Duodenal mucosa (tissue), 2 donors: ENCODE data around the gene CDK12.

ENCODE experiments used
- H3K27ac ChIP-seq: one replicate; pipeline ENCODE4 v1.7.0; 2013; ENCODE audit warnings: low read depth, low read length
- H3K27me3 ChIP-seq, 2 donors: one replicate each; pipeline ENCODE4 v1.7.0; 2013; ENCODE audit warnings: low read length in 2 of 2, control low read depth in 1 of 2; ENCODE audit not compliant: insufficient read depth in 2 of 2, control insufficient read depth in 1 of 2
- H3K36me3 ChIP-seq, 2 donors: one replicate each; pipeline ENCODE4 v1.7.0; 2013; ENCODE audit warnings: low read length in 2 of 2, control low read depth in 1 of 2; ENCODE audit not compliant: insufficient read depth in 2 of 2, control insufficient read depth in 1 of 2
- H3K4me1 ChIP-seq, 2 donors: one replicate each; pipeline ENCODE4 v1.7.0; 2013; ENCODE audit warnings: low read length in 2 of 2, control low read depth in 1 of 2; ENCODE audit not compliant: insufficient read depth in 2 of 2, control insufficient read depth in 1 of 2
- H3K4me3 ChIP-seq, 2 donors: one replicate each; pipeline ENCODE4 v1.7.0; 2013; ENCODE audit warnings: low read length in 2 of 2, low read depth in 1 of 2
- H3K9ac ChIP-seq, 2 donors: one replicate each; pipeline ENCODE4 v1.7.0; 2013; ENCODE audit warnings: low read length in 2 of 2, low read depth in 1 of 2
- H3K9me3 ChIP-seq, 2 donors: one replicate each; pipeline ENCODE4 v1.7.0; 2013; ENCODE audit warnings: low read length in 2 of 2, control low read depth in 1 of 2; ENCODE audit not compliant: control insufficient read depth in 1 of 2

Gene CDK12

DNA sequence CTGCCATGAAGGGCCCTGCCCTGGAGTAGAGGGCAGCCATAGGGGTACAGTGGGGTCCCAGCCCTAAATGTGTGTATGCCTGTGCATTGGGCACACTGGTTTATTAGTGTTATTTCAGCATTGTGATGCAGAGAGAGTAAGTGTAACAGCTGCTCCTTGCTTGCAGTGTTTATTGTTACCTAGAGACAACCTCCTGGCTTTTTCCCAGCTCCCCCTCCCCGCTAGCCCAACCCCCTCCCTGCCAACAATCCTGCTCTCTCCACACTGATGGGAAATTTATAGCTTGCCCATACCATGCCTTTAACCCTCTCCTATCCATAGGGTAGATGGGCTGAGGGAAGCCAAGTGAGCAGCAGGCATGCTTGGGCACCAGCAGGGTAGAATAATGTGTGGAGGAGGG, 95.1 kb downstream of the CDK12 start:
- peaks cover 12 to 58% of the 10 kb centered on the region in 2 donors for H3K36me3 ChIP-seq
- H3K27ac ChIP-seq: no peak overlapping the region

DNA sequence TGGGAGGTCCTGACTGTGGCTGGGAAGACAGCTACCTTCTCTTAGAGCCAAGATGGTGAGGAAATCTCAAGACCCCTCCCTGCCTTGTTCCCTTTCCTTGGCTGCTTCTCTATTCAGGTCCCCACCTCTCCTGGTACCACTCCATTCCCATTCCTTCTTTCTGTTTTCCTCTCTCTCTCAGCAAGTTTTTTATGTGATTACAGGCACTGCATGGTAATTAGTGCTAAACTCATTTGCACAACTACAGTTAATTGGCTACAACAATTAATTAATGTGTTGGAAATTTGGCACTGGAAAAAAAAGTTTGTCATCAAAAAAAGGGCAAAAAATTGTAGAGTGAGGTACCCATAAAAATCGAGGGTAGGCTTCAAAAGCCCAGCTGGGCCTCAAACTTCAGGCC, 101.1 kb downstream of the CDK12 start:
- Histone ChIP-seq H3K4me3 (no peak overlapping the region), H3K4me1 (no peaks in the 10 kb centered on the region), H3K9me3 (no peaks in the 10 kb centered on the region), H3K27ac (no peak overlapping the region), H3K36me3 (peaks cover 1 to 52% of the 10 kb centered on the region in 2 donors), H3K27me3 (no peaks in the 10 kb centered on the region), H3K9ac (no peak overlapping the region)

More for the DNA sequence above, 95.1 kb downstream of the CDK12 start:
- no peaks in the 10 kb centered on the region for H3K9me3 ChIP-seq
- no peak overlapping the region for H3K4me3 ChIP-seq
- H3K27me3 ChIP-seq: no peaks in the 10 kb centered on the region
- H3K4me1 ChIP-seq: no peaks in the 10 kb centered on the region
- H3K9ac ChIP-seq: no peak overlapping the region

DNA sequence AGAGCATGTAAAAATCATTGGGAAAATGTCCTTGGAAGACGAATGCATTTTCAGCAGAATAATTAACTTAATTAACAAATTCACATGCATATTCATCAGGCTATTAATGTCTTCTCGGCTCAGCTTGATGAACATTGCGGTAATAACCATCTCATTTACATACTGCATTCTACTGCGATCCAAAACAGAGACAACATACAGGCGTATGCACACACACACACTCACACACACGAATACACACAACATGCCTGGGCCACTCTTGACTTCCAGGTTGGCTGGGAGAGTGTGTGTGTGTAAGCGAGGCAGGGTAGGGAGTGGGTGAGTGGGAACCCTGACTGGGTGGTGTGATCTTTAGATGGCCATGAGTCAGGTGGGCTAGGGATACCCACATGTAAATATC, 101.7 kb downstream of the CDK12 start:
- no peak overlapping the region for H3K9ac ChIP-seq
- no peaks in the 10 kb centered on the region for H3K4me1 ChIP-seq
- H3K27me3 ChIP-seq: no peaks in the 10 kb centered on the region
- peaks cover 7 to 51% of the 10 kb centered on the region in 2 donors for H3K36me3 ChIP-seq
- H3K27ac ChIP-seq: no peak overlapping the region
- no peak overlapping the region for H3K4me3 ChIP-seq
- H3K9me3 ChIP-seq: no peaks in the 10 kb centered on the region

DNA sequence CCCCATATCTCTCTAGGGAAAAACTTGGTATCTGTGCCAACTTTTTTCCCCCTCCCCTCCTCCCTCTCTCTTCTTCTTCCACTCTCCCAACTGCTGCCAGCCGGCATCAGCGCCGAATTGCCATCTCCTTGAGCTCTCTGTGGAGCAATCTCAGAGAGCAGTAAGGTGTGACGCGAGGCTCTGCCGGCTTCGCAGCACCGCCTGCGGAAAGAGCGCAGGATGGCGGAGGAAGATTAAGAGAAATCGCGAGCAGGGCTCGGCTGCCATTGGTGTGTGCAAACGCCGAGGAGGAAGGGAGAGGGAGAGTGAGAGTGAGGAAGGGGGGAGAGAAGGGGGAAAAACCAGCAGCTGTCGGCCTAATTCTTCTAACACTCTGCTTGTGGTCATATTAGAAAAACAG, 102.2 kb downstream of the CDK12 start:
- H3K4me1 ChIP-seq: no peaks in the 10 kb centered on the region
- H3K27ac ChIP-seq: no peak overlapping the region
- no peaks in the 10 kb centered on the region for H3K27me3 ChIP-seq
- H3K9ac ChIP-seq: no peak overlapping the region
- H3K36me3 ChIP-seq: peaks cover 12 to 50% of the 10 kb centered on the region in 2 donors
- H3K9me3 ChIP-seq: no peaks in the 10 kb centered on the region
- no peak overlapping the region for H3K4me3 ChIP-seq

DNA sequence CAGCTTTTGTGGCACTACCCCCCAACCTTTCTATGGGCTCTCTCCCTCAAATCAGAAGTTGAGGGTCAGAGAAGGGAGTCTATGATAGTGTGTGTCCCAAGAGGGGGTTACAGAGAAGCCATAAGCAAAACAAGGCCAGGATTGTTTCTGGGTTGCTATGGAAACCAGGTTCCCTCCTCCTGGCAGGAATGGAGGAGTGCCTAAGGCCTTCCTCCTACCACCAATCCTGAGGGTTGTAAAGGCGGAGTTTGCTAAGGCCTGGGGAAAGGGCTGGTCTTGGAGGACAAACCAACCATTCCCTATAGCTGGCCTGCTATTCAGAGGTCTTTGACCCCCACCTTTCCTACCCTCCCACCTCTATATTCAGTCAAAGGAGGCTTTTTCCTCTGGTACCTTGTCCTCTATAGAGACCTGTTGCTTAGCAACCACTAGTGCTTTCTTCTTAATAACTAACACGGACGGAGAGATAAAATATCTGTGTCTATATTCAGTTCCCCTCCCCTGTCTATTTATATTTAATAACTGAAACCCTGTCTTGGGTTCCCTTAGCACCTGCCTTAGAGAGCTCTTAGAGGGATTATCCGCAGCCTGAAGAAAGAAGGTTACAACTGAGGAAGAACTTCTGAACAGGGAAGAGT, 103.0 kb downstream of the CDK12 start:
- Histone ChIP-seq H3K4me3 (no peak overlapping the region), H3K27ac (no peak overlapping the region), H3K9ac (no peak overlapping the region), H3K27me3 (no peaks in the 10 kb centered on the region), H3K36me3 (peaks cover 13 to 50% of the 10 kb centered on the region in 2 donors), H3K9me3 (no peaks in the 10 kb centered on the region), H3K4me1 (no peaks in the 10 kb centered on the region)

DNA sequence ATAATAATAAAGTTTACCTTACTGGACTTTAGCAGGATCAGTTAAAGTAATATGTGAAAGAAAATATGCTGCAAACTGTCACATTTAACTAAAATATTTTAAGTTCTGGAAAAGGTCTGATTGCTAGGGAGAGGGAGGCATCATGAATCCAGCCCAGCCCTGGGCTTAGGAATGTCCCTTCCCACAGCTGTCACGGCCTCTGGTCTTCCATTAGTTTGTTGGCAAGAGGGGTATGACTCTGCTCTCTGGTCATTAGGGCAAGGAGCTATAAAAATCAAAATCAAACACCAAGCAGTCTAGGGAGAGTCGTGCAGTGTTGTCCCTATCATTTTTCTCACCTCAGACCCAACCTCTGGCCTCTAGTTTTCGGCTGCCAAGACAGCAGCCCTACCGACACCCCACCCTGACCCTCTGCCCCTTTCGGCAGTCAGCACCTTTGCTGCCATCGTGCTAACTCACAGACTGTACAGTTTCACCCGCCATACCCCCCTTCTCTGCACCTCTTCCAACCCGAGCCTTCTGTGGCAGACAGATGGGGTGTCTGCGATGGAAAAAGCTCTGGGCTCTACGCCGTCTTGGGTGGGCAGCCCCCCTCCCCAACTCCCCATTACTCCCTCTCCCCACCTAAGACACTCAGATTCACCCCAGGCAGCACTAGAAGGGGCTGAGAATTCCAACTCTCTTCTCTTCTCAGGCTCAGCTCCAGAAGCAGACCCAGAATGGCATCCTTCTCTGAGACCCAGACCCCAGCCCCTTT, 105.0 kb downstream of the CDK12 start:
- Histone ChIP-seq H3K9ac (no peak overlapping the region), H3K27me3 (no peaks in the 10 kb centered on the region), H3K4me1 (no peaks in the 10 kb centered on the region), H3K4me3 (no peak overlapping the region), H3K27ac (no peak overlapping the region), H3K9me3 (peaks cover 0 to 3% of the 10 kb centered on the region in 2 donors), H3K36me3 (peaks cover 16 to 57% of the 10 kb centered on the region in 2 donors)

DNA sequence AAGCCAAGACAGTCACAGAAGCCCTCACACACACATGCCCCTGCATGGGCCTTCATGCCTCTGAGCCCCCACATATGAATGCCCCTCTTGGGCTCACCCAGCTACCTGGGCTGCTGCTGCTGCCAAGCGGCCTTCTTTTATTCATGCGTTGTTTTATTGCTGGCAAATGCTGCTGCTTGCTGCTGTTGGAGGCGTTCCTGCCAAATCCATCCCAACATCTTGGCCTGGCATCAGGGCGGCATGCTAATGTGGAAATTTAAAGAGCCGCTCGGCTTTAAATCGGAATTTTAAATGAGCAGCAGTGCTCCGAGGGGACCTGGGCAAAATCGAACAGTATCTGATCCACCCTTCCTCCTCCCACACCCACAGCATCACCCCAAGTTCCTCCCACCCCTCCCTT, 107.4 kb downstream of the CDK12 start:
- H3K9me3 ChIP-seq: peaks cover 0 to 5% of the 10 kb centered on the region in 2 donors
- H3K27ac ChIP-seq: no peak overlapping the region
- no peak overlapping the region for H3K4me3 ChIP-seq
- H3K4me1 ChIP-seq: no peaks in the 10 kb centered on the region
- H3K27me3 ChIP-seq: no peaks in the 10 kb centered on the region
- H3K9ac ChIP-seq: no peak overlapping the region
- H3K36me3 ChIP-seq: peaks cover 16 to 51% of the 10 kb centered on the region in 2 donors

DNA sequence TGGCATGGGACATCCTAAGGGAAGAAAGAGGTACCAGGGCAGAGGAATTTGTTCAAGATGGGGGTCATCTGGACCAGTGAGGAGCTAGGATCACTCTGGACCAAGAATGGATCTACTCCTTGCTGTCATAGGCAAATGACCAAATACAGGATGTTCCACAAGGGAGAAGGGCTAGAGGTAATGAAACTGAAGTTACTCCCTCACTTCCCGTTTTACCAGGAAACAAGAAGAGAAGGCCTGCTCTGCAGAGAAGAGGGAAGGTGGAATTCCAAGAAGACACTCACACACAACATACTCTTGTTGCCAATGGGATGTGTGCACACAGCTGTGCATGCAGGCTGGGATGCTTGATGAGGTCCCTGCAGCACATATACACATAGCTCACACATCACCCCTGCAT, 107.8 kb downstream of the CDK12 start:
- H3K36me3 ChIP-seq: peaks cover 16 to 48% of the 10 kb centered on the region in 2 donors
- peaks cover 0 to 5% of the 10 kb centered on the region in 2 donors for H3K9me3 ChIP-seq
- no peak overlapping the region for H3K27ac ChIP-seq
- H3K4me1 ChIP-seq: peaks cover 0 to 4% of the 10 kb centered on the region in 2 donors
- no peak overlapping the region for H3K4me3 ChIP-seq
- H3K27me3 ChIP-seq: no peaks in the 10 kb centered on the region
- no peak overlapping the region for H3K9ac ChIP-seq

DNA sequence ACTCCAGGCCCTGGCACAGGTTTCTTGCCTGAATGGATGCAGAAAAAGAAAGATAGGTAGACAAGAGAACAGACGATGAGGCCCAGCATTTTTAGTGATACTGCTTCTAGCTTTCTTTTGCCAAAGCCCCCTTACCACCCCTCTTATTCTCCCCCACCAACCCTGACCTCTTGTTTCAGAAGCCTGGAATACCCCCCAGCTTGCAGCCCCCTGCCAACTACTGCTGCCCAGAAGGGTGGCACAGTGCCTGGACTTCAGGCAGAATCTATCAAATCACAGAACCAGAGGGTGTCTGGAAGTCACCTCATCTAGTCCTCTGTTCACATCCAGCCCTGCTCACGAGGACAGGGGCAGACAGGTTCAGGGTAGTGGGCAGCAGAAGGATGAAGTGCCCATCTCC, 110.8 kb downstream of the CDK12 start:
- Histone ChIP-seq H3K4me1 (peaks cover 4 to 6% of the 10 kb centered on the region in 2 donors), H3K9me3 (peaks cover 0 to 5% of the 10 kb centered on the region in 2 donors), H3K4me3 (no peak overlapping the region), H3K9ac (no peak overlapping the region), H3K27ac (no peak overlapping the region), H3K27me3 (no peaks in the 10 kb centered on the region), H3K36me3 (peaks cover 16 to 31% of the 10 kb centered on the region in 2 donors)

DNA sequence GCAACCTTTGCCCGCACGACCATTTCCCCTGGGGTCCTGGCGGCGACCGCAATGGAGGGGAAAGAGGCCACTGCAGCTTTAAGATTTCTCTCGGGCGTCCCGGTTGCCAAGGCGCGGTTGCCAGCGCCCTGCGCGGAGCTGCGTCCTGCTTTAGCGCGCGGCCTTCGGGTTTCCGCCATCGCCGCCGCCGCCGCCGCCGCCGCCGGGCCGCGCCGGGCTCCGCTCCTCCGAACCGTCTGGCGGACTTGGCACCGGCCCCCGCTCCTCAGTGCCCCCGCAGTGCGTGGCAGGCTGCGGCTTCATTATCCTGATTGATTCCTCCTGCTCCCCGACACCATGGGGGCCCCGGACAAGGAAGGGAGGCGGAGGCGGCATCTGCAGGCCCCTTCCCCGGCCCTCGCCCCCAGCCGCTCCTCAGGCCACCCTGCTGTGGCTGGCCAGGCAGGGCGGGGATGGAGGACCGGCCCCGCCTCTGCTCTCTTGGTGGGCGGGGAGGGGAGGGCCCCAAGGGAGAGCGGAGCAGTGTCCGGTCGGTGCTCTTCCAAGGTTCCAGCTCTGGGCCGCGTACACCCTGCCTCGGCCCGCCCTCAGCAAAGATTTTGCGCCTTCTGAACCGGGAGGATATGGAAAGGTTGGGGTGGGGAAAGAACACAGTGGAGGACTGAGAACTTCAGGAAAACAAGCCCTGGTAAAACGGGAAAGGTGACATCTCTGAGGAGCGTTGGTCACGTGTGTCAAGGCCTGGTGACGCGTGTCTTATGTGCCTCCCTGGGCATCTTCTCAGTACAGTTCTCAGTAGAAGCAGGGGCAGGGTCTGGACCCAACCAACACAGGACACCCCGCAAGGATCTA, 112.4 kb downstream of the CDK12 start:
- Histone ChIP-seq H3K27ac (peak overlapping the region; percentile 40), H3K4me1 (peaks cover 4 to 6% of the 10 kb centered on the region in 2 donors), H3K27me3 (no peaks in the 10 kb centered on the region), H3K36me3 (peaks cover 5 to 20% of the 10 kb centered on the region in 2 donors), H3K4me3 (peak overlapping the region; percentile 64 to 81), H3K9me3 (peaks cover 0 to 5% of the 10 kb centered on the region in 2 donors), H3K9ac (peak overlapping the region; percentile 30 to 80)
